ENCODE data around the gene ATF6. TPM values are rescaled to one million over a fixed set of nuclear protein-coding genes. Genes with fewer than 3 reads are reported as not detected.

Gene ATF6
- total and polyA plus RNA-seq, 9 of the 15 experiments (the other 6 are each of a cell fraction or from before 2014, with no cell fraction given) = 11.7 to 32.4 (median 20.4) TPM

DNA sequence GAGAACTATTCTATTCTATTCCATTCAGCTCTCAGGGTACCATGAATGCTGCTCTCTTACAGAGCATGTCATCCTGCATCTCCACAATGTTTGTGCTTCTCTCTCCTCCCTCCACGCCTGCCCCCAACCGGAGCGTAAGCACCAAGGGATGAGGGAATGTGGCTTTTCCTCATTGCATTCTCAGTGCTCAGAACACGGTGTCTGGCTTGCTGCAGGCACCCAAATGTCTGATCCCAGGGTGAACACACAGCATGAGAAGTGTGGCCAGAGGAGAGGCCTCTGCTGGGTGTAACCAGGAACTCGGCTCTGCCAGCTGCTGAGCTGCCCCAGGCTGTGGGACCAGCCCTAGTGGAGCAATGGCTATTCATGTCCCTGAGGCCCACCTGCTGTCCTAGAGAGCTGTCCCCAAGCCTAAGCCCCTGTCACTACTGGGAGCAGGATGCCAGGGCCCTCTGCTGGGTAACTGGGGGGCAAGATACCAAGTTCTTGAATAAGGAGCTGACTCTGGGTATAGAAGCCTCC lies 219.2 kb downstream of the ATF6 start:
- no peaks in the 10 kb centered on the region for H4K20me1 ChIP-seq (replicated peaks; ENCODE audit: control insufficient read depth, insufficient read depth, low read length)
- no peaks in the 10 kb centered on the region for H3K79me2 ChIP-seq (ENCODE audit: control insufficient read depth, insufficient read depth, low read length)
- CTCF ChIA-PET (ENCODE audit: low intra/inter-chr PET ratio) = no interaction called here
- no peaks in the 10 kb centered on the region for H3K9me1 ChIP-seq (ENCODE audit: control insufficient read depth, insufficient read depth, low read length)
- H2AFZ ChIP-seq (ENCODE audit: low read depth, low read length) = no peak overlapping the region
- BruUV-seq (replicated peaks) = no TSS peak
- FAIRE-seq (no peak), ATAC-seq (no peak), DNase-seq (ENCODE audit: extremely low read depth in 1 of 4, low spot score in 3 of 4) (no peak)
- no peak overlapping the region for H3K9ac ChIP-seq (ENCODE audit: insufficient read depth in 1 of 2, low read depth in 2 of 2, low read length in 2 of 2)
- 0% methylated on average over 5 of the region's 5 CpGs for WGBS (ENCODE audit: insufficient coverage, low coverage, missing lambda C conversion rate)
- POLR2A ChIA-PET = no interaction called here
- intact Hi-C loops (cut with micrococcal nuclease) = no loop called here
- no peak overlapping the region for H3K4me3 ChIP-seq
- H3K27me3 ChIP-seq (ENCODE audit: control insufficient read depth in 2 of 2, insufficient read depth in 2 of 2, low read length in 2 of 2) = peaks cover 13 to 61% of the 10 kb centered on the region in 2 experiments
- H3K4me1 ChIP-seq (replicated peaks in 1 of 2; ENCODE audit: control insufficient read depth in 2 of 2, insufficient read depth in 2 of 2, low read length in 2 of 2) = peaks cover 0 to 8% of the 10 kb centered on the region in 2 experiments; a peak in 2 of 5 replicates
- no peaks in the 10 kb centered on the region for H3K9me3 ChIP-seq (replicated peaks; ENCODE audit: control insufficient read depth, insufficient read depth, low read depth, low read length)
- in situ Hi-C loops (cut with MboI) = no loop called here
- no peaks in the 10 kb centered on the region for H3K36me3 ChIP-seq (ENCODE audit: control insufficient read depth, insufficient read depth, low read length)
- no peak overlapping the region for H3K4me2 ChIP-seq (ENCODE audit: insufficient read depth, low read length)
- no peak overlapping the region for H3K27ac ChIP-seq (ENCODE audit: extremely low read depth, low read depth, low read length)
- TF ChIP-seq, protein P1, sequence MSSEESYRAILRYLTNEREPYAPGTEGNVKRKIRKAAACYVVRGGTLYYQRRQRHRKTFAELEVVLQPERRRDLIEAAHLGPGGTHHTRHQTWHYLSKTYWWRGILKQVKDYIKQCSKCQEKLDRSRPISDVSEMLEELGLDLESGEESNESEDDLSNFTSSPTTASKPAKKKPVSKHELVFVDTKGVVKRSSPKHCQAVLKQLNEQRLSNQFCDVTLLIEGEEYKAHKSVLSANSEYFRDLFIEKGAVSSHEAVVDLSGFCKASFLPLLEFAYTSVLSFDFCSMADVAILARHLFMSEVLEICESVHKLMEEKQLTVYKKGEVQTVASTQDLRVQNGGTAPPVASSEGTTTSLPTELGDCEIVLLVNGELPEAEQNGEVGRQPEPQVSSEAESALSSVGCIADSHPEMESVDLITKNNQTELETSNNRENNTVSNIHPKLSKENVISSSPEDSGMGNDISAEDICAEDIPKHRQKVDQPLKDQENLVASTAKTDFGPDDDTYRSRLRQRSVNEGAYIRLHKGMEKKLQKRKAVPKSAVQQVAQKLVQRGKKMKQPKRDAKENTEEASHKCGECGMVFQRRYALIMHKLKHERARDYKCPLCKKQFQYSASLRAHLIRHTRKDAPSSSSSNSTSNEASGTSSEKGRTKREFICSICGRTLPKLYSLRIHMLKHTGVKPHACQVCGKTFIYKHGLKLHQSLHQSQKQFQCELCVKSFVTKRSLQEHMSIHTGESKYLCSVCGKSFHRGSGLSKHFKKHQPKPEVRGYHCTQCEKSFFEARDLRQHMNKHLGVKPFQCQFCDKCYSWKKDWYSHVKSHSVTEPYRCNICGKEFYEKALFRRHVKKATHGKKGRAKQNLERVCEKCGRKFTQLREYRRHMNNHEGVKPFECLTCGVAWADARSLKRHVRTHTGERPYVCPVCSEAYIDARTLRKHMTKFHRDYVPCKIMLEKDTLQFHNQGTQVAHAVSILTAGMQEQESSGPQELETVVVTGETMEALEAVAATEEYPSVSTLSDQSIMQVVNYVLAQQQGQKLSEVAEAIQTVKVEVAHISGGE (CRISPR knock-in tag; IDR thresholded peaks at IDR 0.05) = no peak
- TF ChIP-seq FOXM1 (IDR thresholded peaks at IDR 0.05; ENCODE audit: low read depth) = no peak
- TF ChIP-seq FOXM1 (CRISPR knock-in tag; IDR thresholded peaks at IDR 0.05; ENCODE audit: low read depth) = no peak
- TF ChIP-seq BRCA1 (IDR thresholded peaks at IDR 0.05) = no peak
- no peak for TF ChIP-seq BRCA1 (CRISPR knock-in tag; IDR thresholded peaks at IDR 0.05)
- no peak for TF ChIP-seq RCOR1 (IDR thresholded peaks at IDR 0.05; ENCODE audit: borderline replicate concordance in 1 of 2, low read depth in 2 of 2, low read length in 2 of 2)
- TF ChIP-seq MECOM (CRISPR knock-in tag; IDR thresholded peaks at IDR 0.05) = no peak
- TF ChIP-seq ZNF133 (CRISPR knock-in tag; IDR thresholded peaks at IDR 0.05) = no peak
- no peak for TF ChIP-seq ZNF3 (CRISPR knock-in tag; IDR thresholded peaks at IDR 0.05)
- no peak for TF ChIP-seq PRDM10 (IDR thresholded peaks at IDR 0.05; ENCODE audit: partially characterized antibody)
- TF ChIP-seq ATF6 (CRISPR knock-in tag; IDR thresholded peaks at IDR 0.05) = no peak
- no peak for TF ChIP-seq GTF2F1 (IDR thresholded peaks at IDR 0.05; ENCODE audit: low read depth, low read length)
